Measurements from ENCODE around the gene LCN12. TPM values are rescaled to one million over a fixed set of nuclear protein-coding genes. Genes with fewer than 3 reads are reported as not detected.

Gene LCN12
- total RNA-seq, 1 donor from 2014 or later = 2.6 TPM

- TF ChIP-seq CTCF (IDR thresholded peaks at IDR 0.05) = no peak
These were observed 14.7 kb upstream of the LCN12 start for GRCh38 chr9:136937186-136938001.

GRCh38 chr9:136939431-136939995 is 12.6 kb upstream of the LCN12 start:
- intact Hi-C loops (cut with DNase I) = no loop called here
- no peaks in the 10 kb centered on the region for H3K9me3 ChIP-seq
- ATAC-seq (no peak), DNase-seq (peak; percentile 54)
- peaks cover 7% of the 10 kb centered on the region for H3K4me1 ChIP-seq
- peaks cover 38% of the 10 kb centered on the region for H3K36me3 ChIP-seq
- no peak overlapping the region for H3K27ac ChIP-seq
- no peaks in the 10 kb centered on the region for H3K27me3 ChIP-seq
- TF ChIP-seq CTCF (IDR thresholded peaks at IDR 0.05) = no peak
- H3K4me3 ChIP-seq = no peak overlapping the region

More at GRCh38 chr9:136937186-136938001, 14.7 kb upstream of the LCN12 start:
- Histone ChIP-seq H3K27me3 (no peaks in the 10 kb centered on the region), H3K4me1 (no peaks in the 10 kb centered on the region), H3K4me3 (no peak overlapping the region), H3K27ac (no peak overlapping the region), H3K9me3 (no peaks in the 10 kb centered on the region), H3K36me3 (peaks cover 31% of the 10 kb centered on the region)
- ATAC-seq (no peak), DNase-seq (peak; percentile 48)
- intact Hi-C loops (cut with DNase I) = no loop called here

- no peak for ATAC-seq
- no peak for TF ChIP-seq CTCF (IDR thresholded peaks at IDR 0.05)
- peaks cover 38% of the 10 kb centered on the region for H3K36me3 ChIP-seq
- peaks cover 7% of the 10 kb centered on the region for H3K4me1 ChIP-seq
- intact Hi-C loops (cut with DNase I) = loop anchor here (10.0 kb wide), 1 partner anchor 95 kb away; the partner anchor contains the start of gene FUT7
- no peak overlapping the region for H3K27ac ChIP-seq
- H3K4me3 ChIP-seq = no peak overlapping the region
- no peaks in the 10 kb centered on the region for H3K9me3 ChIP-seq
- peak; percentile 60 for DNase-seq
- no peaks in the 10 kb centered on the region for H3K27me3 ChIP-seq
These were observed 12.0 kb upstream of the LCN12 start for GRCh38 chr9:136939996-136940525.

GRCh38 chr9:136940526-136941230 is 11.4 kb upstream of the LCN12 start:
- Histone ChIP-seq H3K4me3 (no peak overlapping the region), H3K4me1 (peaks cover 7% of the 10 kb centered on the region), H3K9me3 (no peaks in the 10 kb centered on the region), H3K27ac (no peak overlapping the region), H3K36me3 (peaks cover 38% of the 10 kb centered on the region), H3K27me3 (no peaks in the 10 kb centered on the region)
- ATAC-seq (no peak), DNase-seq (no peak)
- intact Hi-C loops (cut with DNase I) = loop anchor here (10.0 kb wide), 1 partner anchor 94 kb away; the partner anchor contains the start of gene FUT7
- TF ChIP-seq CTCF (IDR thresholded peaks at IDR 0.05) = no peak

GRCh38 chr9:136941231-136942111 is 10.6 kb upstream of the LCN12 start:
- Histone ChIP-seq H3K9me3 (no peaks in the 10 kb centered on the region), H3K36me3 (peaks cover 38% of the 10 kb centered on the region), H3K4me1 (peaks cover 7% of the 10 kb centered on the region), H3K4me3 (no peak overlapping the region), H3K27ac (no peak overlapping the region), H3K27me3 (no peaks in the 10 kb centered on the region)
- DNase-seq (no peak), ATAC-seq (no peak)
- intact Hi-C loops (cut with DNase I) = loop anchor here (10.0 kb wide), 1 partner anchor 93 kb away; the partner anchor contains the start of gene FUT7
- TF ChIP-seq CTCF (IDR thresholded peaks at IDR 0.05) = no peak
